Measurements from ENCODE around the gene ANKUB1.
"Not testable (repeated sequence)": the region's sequence is repeated elsewhere in the genome, so short reads cannot be mapped to it uniquely, and the experiment has no call there.

The ANKUB1 gene

DNA sequence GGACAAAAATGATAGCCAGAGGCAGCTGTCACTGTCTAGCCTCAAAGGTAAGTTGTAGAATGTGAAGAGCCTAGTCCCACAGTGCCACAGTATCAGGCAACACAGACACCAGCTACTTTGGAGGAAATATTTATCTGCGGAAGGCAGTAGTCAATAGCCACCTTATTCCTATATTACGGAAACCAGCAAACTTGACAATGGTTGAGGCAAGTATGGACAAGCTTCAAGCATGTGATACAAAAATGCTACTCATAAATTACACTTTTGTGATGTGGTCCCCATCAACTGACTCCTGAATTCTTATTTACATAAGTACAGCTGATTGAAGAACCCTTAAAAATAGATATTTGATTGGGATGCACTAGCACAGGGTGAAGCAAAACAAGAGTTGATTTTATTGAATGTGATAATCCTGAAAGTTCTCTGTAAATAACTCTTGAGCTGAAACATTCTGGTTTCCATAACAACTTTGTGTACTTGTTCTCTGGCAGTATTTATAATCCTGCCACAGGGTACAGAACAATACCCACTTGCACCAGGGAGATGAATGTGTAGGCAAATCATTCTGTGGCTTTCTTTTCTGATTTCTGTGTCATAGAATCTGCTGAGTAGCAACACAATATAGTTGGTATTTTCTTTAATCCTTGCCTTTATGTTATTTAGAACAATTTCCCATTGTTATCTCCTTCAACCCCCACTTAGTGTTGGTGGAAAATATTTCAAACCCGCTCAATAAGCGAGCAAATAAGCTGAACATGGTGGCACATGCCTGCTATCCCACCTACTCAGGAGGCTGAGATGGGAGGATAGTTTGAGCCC lies at the start of gene ANKUB1:
Gene ANKUB1 (minus strand): TSS at position 103 of the 819 bp plus-strand sequence. CDS start 188 bp downstream, outside the sequence.
- no peak for DNase-seq

DNA sequence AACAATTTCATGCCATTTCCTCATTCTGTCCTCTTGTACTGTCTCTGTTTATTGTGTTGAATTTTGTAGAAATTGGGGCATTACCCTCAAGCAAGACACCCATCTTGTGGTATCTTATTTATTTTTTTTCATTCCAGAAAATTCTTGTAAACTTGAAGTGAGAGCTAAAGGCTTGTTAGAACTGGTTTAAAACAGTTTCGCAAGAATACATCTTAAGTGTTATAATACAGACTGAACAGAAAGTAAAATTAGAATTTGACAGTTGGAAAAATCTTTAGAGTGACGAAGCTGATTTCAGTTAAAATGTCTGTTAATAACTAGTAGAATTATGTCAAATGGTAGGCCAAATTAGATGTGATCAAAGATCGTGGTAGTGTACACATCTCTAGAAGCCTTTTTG lies 47.5 kb upstream of the ANKUB1 start:
- no peak for DNase-seq

DNA sequence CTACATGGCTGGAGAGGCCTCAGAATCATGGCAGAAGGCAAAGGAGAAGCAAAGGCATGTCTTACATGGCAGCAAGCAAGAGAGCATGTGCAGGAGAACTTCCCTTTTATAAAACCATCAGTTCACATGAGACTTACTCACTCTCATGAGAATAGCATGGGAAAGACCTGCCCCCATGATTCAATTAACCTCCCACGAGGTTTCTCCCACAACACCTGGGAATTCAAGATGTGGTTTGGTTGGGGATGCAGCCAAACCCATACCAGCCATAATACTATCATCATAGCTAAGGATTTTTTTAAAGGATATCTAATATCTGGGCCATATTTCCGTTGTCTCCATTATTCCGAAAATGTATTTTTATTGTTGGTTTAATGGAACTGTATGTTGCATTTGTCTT lies 47.1 kb upstream of the ANKUB1 start:
- not testable (repeated sequence) for DNase-seq

DNA sequence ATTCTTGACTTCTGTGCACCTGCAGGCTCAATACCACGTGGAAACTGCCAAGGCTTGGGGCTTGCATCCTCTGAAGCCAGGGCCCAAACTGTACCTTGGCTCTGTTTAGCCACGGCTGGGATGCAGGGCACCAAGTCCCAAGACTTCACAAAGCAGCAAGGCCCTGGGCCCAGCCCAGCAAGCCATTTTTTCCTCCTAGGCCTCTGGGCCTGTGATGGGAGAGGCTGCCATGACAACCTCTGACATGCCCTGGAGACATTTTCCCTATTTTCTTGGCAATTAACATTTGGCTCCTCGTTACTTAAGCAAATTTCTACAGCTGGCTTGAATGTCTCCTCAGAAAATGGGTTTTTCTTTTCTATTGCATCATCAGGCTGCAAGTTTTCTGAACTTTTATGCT lies 46.1 kb upstream of the ANKUB1 start:
- DNase-seq, result not testable (repeated sequence)

DNA sequence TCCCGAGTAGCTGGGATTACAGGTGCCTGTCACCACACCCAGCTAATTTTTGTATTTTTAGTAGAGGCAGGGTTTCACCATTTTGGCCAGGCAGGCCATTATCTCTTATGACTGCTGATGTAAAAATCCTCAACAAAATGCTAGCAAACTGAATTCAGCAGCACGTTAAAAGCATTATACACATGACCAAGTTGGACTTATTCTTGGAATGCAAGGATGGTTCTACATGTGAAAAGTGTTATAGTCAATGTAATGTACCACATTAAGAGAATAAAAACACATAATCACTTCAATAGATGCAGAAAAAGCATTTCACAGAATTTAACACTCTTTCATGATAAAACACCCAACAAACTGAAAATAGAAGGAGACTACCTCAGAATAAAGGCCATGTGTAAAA lies 40.9 kb upstream of the ANKUB1 start:
- no peak for DNase-seq

GRCh38 chr3:149832086-149832485 lies 39.7 kb upstream of the ANKUB1 start:
- DNase-seq, result no peak

DNA sequence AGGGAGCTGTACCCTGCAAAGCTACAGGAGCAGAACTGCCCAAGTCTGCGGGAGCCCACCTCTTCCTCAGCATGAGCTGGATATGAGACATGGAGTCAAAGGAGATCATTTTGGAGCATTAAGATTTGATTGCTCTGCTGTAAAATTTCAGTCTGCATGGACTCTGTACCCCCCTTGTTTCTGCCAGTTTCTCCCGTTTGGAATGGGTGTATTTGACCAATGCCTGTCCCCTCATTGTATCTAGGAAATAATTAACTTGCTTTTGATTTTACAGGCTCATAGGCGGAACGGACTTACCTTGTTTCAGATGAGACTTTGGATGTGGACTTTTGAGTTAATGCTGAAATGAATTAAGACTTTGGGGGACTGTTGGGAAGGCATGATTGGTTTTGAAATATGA lies 39.0 kb upstream of the ANKUB1 start:
- no peak for DNase-seq

GRCh38 chr3:149830902-149831301 lies 38.5 kb upstream of the ANKUB1 start:
- no peak for DNase-seq

DNA sequence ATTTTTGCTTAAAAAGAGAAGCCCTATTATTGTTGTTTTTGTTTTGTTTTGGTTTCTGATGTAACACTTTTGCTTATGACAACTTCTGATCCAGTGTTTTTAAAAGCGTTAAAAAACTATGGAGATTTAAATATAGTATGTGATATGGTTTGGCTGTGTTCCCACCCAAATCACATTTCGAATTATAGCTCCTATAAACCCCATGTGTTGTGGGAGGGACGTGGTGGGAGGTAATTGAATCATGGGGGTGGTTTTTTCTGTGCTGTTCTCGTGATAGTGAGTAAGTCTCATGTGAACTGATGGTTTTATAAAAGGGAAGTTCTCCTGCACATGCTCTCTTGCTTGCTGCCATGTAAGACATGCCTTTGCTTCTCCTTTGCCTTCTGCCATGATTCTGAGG lies 37.3 kb upstream of the ANKUB1 start:
- DNase-seq, result not testable (repeated sequence)

GRCh38 chr3:149828390-149828789 lies 36.0 kb upstream of the ANKUB1 start:
- DNase-seq, result no peak

DNA sequence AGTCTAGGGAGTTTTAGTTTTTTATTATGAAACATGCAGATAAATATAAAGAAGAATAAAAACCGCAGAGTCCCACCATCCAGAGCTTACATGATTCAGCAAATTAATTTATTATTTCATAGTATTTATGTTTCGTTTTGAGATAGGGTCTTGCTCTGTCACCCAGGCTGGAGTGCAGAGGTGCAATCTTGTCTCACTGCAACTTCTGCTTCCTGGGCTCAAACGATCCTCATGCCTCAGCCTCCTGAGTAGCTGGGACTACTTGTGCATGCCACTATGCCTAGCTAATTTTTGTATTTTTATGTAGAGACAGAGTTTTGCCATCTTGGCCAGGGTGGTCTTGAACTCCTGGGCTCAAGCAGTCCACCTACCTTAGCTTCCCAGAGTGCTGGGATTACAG lies 34.3 kb upstream of the ANKUB1 start:
- no peak for DNase-seq

- DNase-seq, result no peak
Observed at GRCh38 chr3:149820183-149820582, 27.8 kb upstream of the ANKUB1 start.

- no peak for DNase-seq
Observed at GRCh38 chr3:149819432-149819831, 27.1 kb upstream of the ANKUB1 start.

DNA sequence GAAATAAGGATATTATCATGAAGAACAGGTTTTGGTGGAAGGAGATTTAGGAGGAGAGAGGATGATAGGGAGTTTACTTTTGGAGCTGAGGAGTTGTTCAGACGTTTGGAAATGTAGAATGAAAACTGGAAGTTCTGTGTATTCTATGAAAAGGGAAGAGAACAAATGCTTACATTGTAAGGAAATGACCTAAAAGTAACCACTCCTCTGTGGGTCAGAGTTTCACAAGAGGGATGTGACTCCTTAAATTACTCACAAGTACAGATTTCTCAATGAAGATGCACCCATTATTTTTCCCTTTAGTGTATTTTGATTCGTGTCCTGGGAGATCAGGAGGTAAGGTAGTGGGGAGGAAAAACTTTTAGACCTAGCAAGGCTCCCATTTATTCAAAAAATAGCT lies 24.6 kb upstream of the ANKUB1 start:
- DNase-seq, result no peak

DNA sequence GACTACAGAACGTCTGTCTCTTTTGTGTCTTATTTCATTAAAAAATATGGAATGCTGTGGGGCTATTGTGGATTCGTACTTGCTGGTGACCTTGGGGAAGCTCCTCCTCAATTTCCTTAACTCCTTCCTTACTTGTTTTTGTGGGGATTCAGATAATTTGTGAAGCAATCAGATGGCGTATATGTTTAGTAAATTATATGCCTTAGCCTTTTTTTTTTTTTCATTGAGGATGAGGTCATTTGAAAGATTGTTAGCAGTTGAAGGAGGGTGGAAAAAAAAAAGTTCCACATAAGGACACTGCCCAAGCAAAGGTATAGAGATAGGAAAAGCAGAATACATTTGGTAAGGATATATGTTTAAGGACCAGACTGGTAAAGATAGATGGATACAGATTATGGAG lies 24.0 kb upstream of the ANKUB1 start:
- DNase-seq, result no peak

DNA sequence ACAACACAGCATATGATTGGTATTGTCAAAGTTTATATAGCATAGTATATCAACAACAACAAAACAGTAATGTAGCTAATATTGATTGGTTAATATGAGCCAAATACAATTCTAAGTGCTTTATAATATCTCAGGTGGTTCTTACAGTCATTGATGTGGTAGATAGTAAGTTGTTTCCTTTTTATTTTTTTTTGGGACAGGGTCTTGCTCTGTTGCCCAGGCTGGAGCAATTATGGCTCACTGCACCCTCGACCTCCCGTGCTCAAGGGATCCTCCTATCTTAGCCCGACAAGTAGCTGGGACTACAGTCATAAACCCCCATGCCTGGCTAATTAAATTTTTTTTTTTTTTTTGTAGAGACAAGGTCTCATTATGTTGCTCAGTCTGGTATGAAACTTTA lies 23.4 kb upstream of the ANKUB1 start:
- DNase-seq, result no peak

- DNase-seq, result no peak
Observed at GRCh38 chr3:149815321-149815720, 23.0 kb upstream of the ANKUB1 start.

DNA sequence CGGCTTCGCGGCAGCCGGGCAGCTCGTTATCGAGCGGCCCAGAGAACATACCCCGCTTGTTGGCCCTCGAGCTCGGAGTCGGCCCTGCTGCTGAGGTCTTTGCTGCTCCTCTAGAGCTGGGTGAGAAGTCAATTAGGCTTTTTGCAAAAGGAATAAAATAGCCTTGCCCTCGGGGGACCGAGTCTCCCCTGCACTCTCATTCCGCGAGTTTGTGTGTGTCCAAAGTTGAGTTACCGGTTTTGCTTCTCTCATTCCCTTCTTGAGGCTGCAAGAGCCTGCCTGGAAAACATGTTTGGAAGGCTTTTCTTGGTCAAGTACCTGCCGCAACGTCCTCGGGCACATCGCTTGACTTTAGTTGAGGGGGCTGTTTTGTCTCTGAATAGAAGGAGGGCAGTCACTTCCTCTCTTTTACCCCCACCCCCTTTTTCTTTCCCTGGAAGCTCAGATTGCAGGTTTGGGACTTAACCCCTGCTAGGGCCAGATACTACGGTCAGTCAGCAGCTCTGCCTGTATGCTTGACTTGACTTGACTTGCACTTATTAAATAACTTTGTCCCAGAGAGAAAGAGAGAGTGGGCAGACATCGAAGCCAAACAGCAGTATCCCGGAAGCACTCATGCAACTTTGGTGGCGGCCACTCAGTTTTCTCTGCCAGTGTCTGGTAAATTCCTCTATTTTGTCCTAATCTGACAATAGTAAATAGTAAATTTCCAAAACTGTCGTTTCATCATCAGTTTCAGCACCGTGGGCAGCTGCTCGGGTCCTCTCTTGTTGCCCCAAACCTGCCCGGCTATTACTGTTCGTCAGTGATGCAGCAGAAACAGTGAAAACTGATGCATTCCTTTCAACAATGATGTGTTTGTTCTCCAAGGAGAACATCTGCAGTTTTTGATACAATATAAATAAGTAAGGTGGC lies 21.3 kb upstream of the ANKUB1 start:
- DNase-seq, result peak; percentile 31

DNA sequence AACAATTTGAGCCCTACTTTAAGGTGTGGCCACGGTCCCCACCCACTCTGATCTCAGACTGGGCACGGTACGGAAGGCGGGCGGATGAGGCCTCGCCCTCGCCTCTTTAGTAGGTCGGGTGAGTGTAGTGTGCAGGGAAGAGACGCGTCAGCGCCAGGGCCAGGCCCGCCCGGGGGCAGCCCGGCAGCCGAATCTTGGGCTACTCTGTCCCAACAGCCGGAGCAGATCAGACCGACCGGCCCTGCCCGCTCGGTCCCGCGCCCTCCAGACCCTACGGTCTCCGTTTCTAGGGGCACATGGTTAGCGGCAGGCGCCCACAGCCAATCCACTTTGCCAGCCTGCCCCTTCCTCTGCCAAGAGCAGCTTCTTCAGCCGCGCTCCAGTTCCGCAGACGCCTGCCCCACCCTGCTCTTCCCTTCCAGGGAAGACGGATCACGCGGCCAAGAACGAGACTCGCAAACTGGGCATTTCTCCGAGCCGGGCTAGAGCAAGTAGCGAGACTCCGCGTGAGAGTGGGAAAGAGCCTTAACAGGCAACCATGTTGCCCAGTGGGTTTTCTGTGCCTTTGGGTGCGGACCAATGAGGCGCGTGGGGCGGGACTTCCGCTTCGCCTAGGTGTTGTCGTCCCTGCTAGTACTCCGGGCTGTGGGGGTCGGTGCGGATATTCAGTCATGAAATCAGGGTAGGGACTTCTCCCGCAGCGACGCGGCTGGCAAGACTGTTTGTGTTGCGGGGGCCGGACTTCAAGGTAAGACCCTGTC lies 20.4 kb upstream of the ANKUB1 start, which contains the start of gene RNF13:
Gene RNF13 (plus strand): TSS at position 610 of the 761 bp plus-strand sequence. CDS start 32,812 bp downstream, outside the sequence.
- peak; percentile 94 for DNase-seq

DNA sequence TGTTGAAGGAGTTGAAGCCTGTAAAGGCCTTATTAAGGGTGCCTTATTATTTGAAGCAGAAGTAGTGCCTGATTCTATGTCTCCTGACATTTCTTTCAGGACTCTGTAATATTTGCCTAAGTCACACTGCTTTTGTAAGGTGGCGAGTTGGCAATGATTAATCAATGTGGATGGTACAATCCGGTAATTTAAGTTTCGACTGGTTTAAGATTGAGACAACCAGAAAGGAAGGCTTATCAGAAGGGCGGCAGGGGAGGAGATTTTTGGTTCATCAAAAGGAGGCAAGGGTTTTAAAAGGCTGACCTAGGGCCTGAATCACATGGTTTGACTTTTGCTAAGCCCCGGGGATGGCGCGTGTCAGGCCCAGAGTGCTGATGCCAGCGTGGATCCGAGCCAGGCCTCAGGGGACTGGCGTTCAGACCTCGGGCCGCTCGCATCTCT lies 19.8 kb upstream of the ANKUB1 start:
- DNase-seq, result no peak

- no peak for DNase-seq
Observed at GRCh38 chr3:149810846-149811245, 18.5 kb upstream of the ANKUB1 start.

GRCh38 chr3:149809699-149810098 lies 17.3 kb upstream of the ANKUB1 start:
- no peak for DNase-seq

Measured in stimulated activated CD8-positive, alpha-beta memory T cell treated with anti-CD3 and anti-CD28 coated beads, Interleukin-4, amount 100 ng/mL, for 48 hours (primary cell).